ENCODE measurements around the gene PPP2R3B.
A peak's percentile ranks its signal among the peaks of the same experiment; 100 is the strongest.
"Not testable (repeated sequence)": the region's sequence is repeated elsewhere in the genome, so short reads cannot be mapped to it uniquely, and the experiment has no call there.

PPP2R3B gene

DNA sequence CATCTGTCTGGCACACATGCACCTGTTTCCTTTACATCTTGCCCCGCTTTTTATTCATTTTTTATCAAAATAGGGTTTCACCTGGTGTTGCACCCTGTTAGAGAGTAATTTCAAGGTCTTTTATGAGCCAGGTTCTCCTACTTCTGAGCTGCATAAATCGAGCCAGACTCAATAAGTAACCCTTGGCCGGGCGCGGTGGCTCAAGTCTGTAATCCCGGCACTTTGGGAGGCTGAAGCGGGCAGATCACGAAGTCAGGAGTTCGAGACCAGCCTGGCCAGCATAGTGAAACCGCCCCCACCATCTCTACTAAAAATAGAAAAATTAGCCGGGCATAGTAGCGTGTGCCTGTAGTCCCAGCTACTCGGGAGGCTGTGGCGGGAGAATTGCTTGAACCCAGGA is 1.0 kb upstream of the PPP2R3B start:
- Histone ChIP-seq H3K36me3 (replicated peaks in 1 of 2; ENCODE audit: control insufficient read depth in 2 of 2, insufficient read depth in 2 of 2, low read length in 2 of 2) (peaks cover 0 to 11% of the 10 kb centered on the region in 2 donors), H3K79me1 (ENCODE audit: low read depth, low read length) (no peaks in the 10 kb centered on the region), H4K91ac (ENCODE audit: low read depth, low read length, poor library complexity) (no peak overlapping the region), H3K23ac (ENCODE audit: low read depth, low read length, poor library complexity) (no peak overlapping the region), H2BK15ac (ENCODE audit: low read length) (no peak overlapping the region), H2BK12ac (ENCODE audit: low read length) (no peak overlapping the region), H3K9ac (ENCODE audit: low read depth, low read length, poor library complexity) (no peak overlapping the region), H3K18ac (ENCODE audit: low read length) (no peak overlapping the region), H3K4me3 (ENCODE audit: low read length in 2 of 2) (peak overlapping the region in 1 of 2 donors; percentile 95), H2BK5ac (ENCODE audit: low read length) (no peak overlapping the region), H3K4ac (ENCODE audit: low read length) (no peak overlapping the region), H2AK5ac (ENCODE audit: low read depth, low read length) (no peak overlapping the region), H3K4me2 (ENCODE audit: insufficient read depth, low read length, poor library complexity, severe bottlenecking) (peak overlapping the region; percentile 45), H4K8ac (ENCODE audit: low read depth, low read length) (no peak overlapping the region), H2AFZ (ENCODE audit: low read length) (peak overlapping the region; percentile 100), H3K27me3 (ENCODE audit: control insufficient read depth in 3 of 3, insufficient read depth in 3 of 3, low read depth in 1 of 3, low read length in 3 of 3) (no peaks in the 10 kb centered on the region), H3K4me1 (ENCODE audit: control insufficient read depth in 2 of 2, insufficient read depth in 1 of 2, low read depth in 1 of 2, low read length in 2 of 2) (peaks cover 4 to 10% of the 10 kb centered on the region in 2 donors), H3K27ac (replicated peaks; ENCODE audit: low read length) (no peak overlapping the region), H3K9me3 (replicated peaks in 1 of 2; ENCODE audit: control insufficient read depth in 2 of 2, insufficient read depth in 1 of 2, low read depth in 1 of 2, low read length in 2 of 2) (no peaks in the 10 kb centered on the region), H3K14ac (ENCODE audit: low read length) (no peak overlapping the region), H2BK120ac (ENCODE audit: low read depth, low read length) (no peak overlapping the region)
- DNase-seq (ENCODE audit: low spot score) = no peak
- WGBS, 2 donors (ENCODE audit: extremely low coverage in 2 of 2, insufficient read length in 2 of 2, insufficient replicate concordance in 1 of 2) = no CpG with 5 or more reads among the region's 14 CpGs

DNA sequence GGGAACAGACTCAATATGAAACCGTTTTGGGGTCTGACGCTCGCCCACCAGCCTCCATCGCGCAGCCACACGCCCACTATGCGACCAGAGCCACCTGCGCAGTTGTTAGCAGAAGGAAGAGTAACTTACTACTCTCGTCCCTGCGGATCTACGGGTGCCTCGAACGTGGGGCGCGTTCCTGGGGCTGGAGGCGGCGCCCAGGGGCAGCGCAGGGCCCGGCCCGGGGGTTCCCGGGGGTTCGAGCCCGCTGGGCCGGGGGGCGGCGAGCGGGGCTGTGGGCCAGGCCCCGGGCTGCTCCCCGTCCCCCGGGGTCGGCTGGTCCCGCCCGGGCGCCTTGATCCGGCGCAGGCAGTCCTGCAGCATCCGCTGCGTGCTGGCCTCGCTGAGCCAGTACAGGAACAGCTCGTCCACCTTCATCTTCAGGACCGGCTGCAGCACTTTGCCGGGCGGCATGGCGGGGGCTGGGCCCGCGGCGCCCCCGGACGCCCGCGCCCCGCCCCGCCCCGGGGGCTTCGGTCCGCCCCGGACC is 404 bp downstream of the PPP2R3B start:
- Histone ChIP-seq H3K36me3 (replicated peaks in 1 of 2; ENCODE audit: control insufficient read depth in 2 of 2, insufficient read depth in 2 of 2, low read length in 2 of 2) (peaks cover 0 to 11% of the 10 kb centered on the region in 2 donors), H2BK12ac (ENCODE audit: low read length) (no peak overlapping the region), H3K4me3 (ENCODE audit: low read length in 2 of 2) (peak overlapping the region; percentile 93 to 95), H2AK5ac (ENCODE audit: low read depth, low read length) (peak overlapping the region; percentile 71), H3K4me1 (ENCODE audit: control insufficient read depth in 2 of 2, insufficient read depth in 1 of 2, low read depth in 1 of 2, low read length in 2 of 2) (peaks cover 4 to 10% of the 10 kb centered on the region in 2 donors), H3K27me3 (ENCODE audit: control insufficient read depth in 3 of 3, insufficient read depth in 3 of 3, low read depth in 1 of 3, low read length in 3 of 3) (no peaks in the 10 kb centered on the region), H2BK5ac (ENCODE audit: low read length) (peak overlapping the region; percentile 99), H4K8ac (ENCODE audit: low read depth, low read length) (no peak overlapping the region), H2BK15ac (ENCODE audit: low read length) (no peak overlapping the region), H3K9ac (ENCODE audit: low read depth, low read length, poor library complexity) (peak overlapping the region; percentile 78), H3K14ac (ENCODE audit: low read length) (peak overlapping the region; percentile 75), H2BK120ac (ENCODE audit: low read depth, low read length) (peak overlapping the region; percentile 93), H3K79me1 (ENCODE audit: low read depth, low read length) (no peaks in the 10 kb centered on the region), H3K27ac (replicated peaks; ENCODE audit: low read length) (no peak overlapping the region), H3K18ac (ENCODE audit: low read length) (peak overlapping the region; percentile 24), H3K4me2 (ENCODE audit: insufficient read depth, low read length, poor library complexity, severe bottlenecking) (peak overlapping the region; percentile 65), H2AFZ (ENCODE audit: low read length) (peak overlapping the region; percentile 100), H3K4ac (ENCODE audit: low read length) (no peak overlapping the region), H3K9me3 (replicated peaks in 1 of 2; ENCODE audit: control insufficient read depth in 2 of 2, insufficient read depth in 1 of 2, low read depth in 1 of 2, low read length in 2 of 2) (no peaks in the 10 kb centered on the region), H4K91ac (ENCODE audit: low read depth, low read length, poor library complexity) (no peak overlapping the region), H3K23ac (ENCODE audit: low read depth, low read length, poor library complexity) (no peak overlapping the region)
- no CpG with 5 or more reads among the region's 57 CpGs for WGBS, 2 donors (ENCODE audit: extremely low coverage in 2 of 2, insufficient read length in 2 of 2, insufficient replicate concordance in 1 of 2)
- DNase-seq (ENCODE audit: low spot score) = no peak

DNA sequence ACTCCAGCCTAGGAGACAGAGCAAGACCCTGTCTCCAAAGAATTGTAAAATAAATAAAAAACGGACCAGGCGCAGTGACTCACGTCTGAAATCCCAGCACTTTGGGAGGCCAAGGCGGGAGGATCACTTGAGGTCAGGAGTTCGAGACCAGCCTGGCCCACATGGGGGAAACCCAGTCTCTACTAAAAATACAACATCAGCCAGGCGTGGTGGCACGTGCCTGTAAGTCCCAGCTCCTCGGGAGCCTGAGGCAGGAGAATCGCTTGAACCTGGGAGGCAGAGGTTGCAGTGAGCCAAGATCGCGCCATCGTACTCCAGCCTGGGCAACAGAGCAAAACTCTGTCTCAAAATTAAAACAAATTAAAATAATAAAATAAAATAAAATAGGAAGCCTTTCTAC is 971 bp downstream of the PPP2R3B start:
- not testable (repeated sequence) for H4K8ac ChIP-seq (ENCODE audit: low read depth, low read length); H2BK15ac ChIP-seq (ENCODE audit: low read length); H3K18ac ChIP-seq (ENCODE audit: low read length); H2BK12ac ChIP-seq (ENCODE audit: low read length); H4K91ac ChIP-seq (ENCODE audit: low read depth, low read length, poor library complexity); H3K23ac ChIP-seq (ENCODE audit: low read depth, low read length, poor library complexity); H2BK120ac ChIP-seq (ENCODE audit: low read depth, low read length); H3K27me3 ChIP-seq (ENCODE audit: control insufficient read depth in 3 of 3, insufficient read depth in 3 of 3, low read depth in 1 of 3, low read length in 3 of 3); H2BK5ac ChIP-seq (ENCODE audit: low read length); H2AK5ac ChIP-seq (ENCODE audit: low read depth, low read length); H3K9me3 ChIP-seq (replicated peaks in 1 of 2; ENCODE audit: control insufficient read depth in 2 of 2, insufficient read depth in 1 of 2, low read depth in 1 of 2, low read length in 2 of 2); H3K9ac ChIP-seq (ENCODE audit: low read depth, low read length, poor library complexity); H3K79me1 ChIP-seq (ENCODE audit: low read depth, low read length); H2AFZ ChIP-seq (ENCODE audit: low read length); H3K4ac ChIP-seq (ENCODE audit: low read length); H3K27ac ChIP-seq (replicated peaks; ENCODE audit: low read length); H3K14ac ChIP-seq (ENCODE audit: low read length); DNase-seq (ENCODE audit: low spot score)
- H3K4me1 ChIP-seq (ENCODE audit: control insufficient read depth in 2 of 2, insufficient read depth in 1 of 2, low read depth in 1 of 2, low read length in 2 of 2) = peaks cover 4 to 10% of the 10 kb centered on the region in 2 donors
- H3K4me3 ChIP-seq (ENCODE audit: low read length in 2 of 2) = peak overlapping the region in 1 of 2 donors; percentile 95
- no CpG with 5 or more reads among the region's 12 CpGs for WGBS, 2 donors (ENCODE audit: extremely low coverage in 2 of 2, insufficient read length in 2 of 2, insufficient replicate concordance in 1 of 2)
- H3K36me3 ChIP-seq (replicated peaks in 1 of 2; ENCODE audit: control insufficient read depth in 2 of 2, insufficient read depth in 2 of 2, low read length in 2 of 2) = peaks cover 0 to 11% of the 10 kb centered on the region in 2 donors
- H3K4me2 ChIP-seq (ENCODE audit: insufficient read depth, low read length, poor library complexity, severe bottlenecking) = peak overlapping the region; percentile 65

DNA sequence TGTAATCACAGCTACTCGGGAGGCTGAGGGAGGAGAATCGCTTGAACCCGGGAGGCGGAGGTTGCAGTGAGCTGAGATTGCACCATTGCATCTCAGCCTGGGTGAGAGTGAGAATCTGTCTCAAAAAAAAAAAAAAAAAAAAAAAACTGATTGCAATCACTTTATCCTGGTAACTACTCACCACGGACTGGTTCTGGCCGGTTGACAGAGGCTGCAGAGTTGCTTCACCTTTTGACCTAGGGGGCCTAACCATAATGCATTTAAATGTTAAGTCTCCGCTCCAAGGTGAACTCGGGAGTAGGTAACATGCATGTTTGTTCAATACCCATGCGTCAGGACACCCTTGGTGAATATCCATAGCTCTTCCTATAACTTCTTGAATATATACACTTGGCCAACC is 1.8 kb downstream of the PPP2R3B start:
- Histone ChIP-seq H3K36me3 (replicated peaks in 1 of 2; ENCODE audit: control insufficient read depth in 2 of 2, insufficient read depth in 2 of 2, low read length in 2 of 2) (peaks cover 0 to 11% of the 10 kb centered on the region in 2 donors), H3K79me1 (ENCODE audit: low read depth, low read length) (no peaks in the 10 kb centered on the region), H3K9ac (ENCODE audit: low read depth, low read length, poor library complexity) (no peak overlapping the region), H3K9me3 (replicated peaks in 1 of 2; ENCODE audit: control insufficient read depth in 2 of 2, insufficient read depth in 1 of 2, low read depth in 1 of 2, low read length in 2 of 2) (no peaks in the 10 kb centered on the region), H2BK5ac (ENCODE audit: low read length) (no peak overlapping the region), H3K14ac (ENCODE audit: low read length) (no peak overlapping the region), H3K4me1 (ENCODE audit: control insufficient read depth in 2 of 2, insufficient read depth in 1 of 2, low read depth in 1 of 2, low read length in 2 of 2) (peaks cover 4 to 10% of the 10 kb centered on the region in 2 donors), H3K4ac (ENCODE audit: low read length) (no peak overlapping the region), H3K23ac (ENCODE audit: low read depth, low read length, poor library complexity) (no peak overlapping the region), H2BK120ac (ENCODE audit: low read depth, low read length) (no peak overlapping the region), H2BK15ac (ENCODE audit: low read length) (no peak overlapping the region), H3K18ac (ENCODE audit: low read length) (no peak overlapping the region), H3K27ac (replicated peaks; ENCODE audit: low read length) (no peak overlapping the region), H2AK5ac (ENCODE audit: low read depth, low read length) (no peak overlapping the region), H3K4me2 (ENCODE audit: insufficient read depth, low read length, poor library complexity, severe bottlenecking) (no peak overlapping the region), H3K27me3 (ENCODE audit: control insufficient read depth in 3 of 3, insufficient read depth in 3 of 3, low read depth in 1 of 3, low read length in 3 of 3) (no peaks in the 10 kb centered on the region), H2BK12ac (ENCODE audit: low read length) (no peak overlapping the region), H4K8ac (ENCODE audit: low read depth, low read length) (no peak overlapping the region), H2AFZ (ENCODE audit: low read length) (no peak overlapping the region), H4K91ac (ENCODE audit: low read depth, low read length, poor library complexity) (no peak overlapping the region), H3K4me3 (ENCODE audit: low read length in 2 of 2) (no peak overlapping the region)
- WGBS, 2 donors (ENCODE audit: extremely low coverage in 2 of 2, insufficient read length in 2 of 2, insufficient replicate concordance in 1 of 2) = no CpG with 5 or more reads among the region's 9 CpGs
- no peak for DNase-seq (ENCODE audit: low spot score)

Data from neuronal stem cell (in vitro differentiated cells).